HG03159 (cell line): ENCODE measurements around the gene MRPL57.
"Not testable (repeated sequence)": the region's sequence is repeated elsewhere in the genome, so short reads cannot be mapped to it uniquely, and the experiment has no call there.

Experiments
- ATAC-seq: cut with Tn5 transposase; IDR thresholded peaks from one replicate; pipeline ENCODE4 v1.9.1; 2021; ENCODE audit warnings: mild to moderate bottlenecking, moderate library complexity; ENCODE audit not compliant: unreplicated experiment

Gene MRPL57

GRCh38 chr13:21194756-21195155, 18.3 kb downstream of the MRPL57 start:
- not testable (repeated sequence) for ATAC-seq

DNA sequence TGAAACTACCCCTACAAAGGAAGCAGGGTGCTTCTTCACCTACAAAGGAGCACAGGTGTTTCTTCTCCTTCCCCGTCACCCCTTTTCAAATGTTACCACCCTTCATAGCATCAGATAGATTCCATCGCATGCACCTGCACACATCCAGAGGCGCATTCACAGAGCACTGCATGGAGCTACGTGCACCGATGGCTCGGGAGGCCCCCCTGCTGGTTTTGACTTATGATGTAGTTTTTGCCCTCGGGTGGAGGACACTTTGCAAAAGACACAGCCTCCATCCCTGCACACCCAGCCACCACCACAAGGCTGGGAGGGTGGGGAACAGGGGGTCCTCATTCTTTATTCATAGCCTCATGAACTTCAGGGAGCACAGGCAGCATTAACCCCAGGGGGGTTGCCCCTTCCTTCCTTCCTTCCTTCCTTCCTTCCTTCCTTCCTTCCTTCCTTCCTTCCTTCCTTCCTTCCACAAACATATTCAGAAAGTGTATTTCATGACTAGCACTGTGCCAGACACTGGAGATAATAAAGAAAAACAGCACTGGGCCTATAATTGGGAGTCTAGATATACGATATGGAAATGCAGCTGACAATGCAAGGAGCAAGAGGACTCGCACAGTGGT, 21.3 kb downstream of the MRPL57 start:
- not testable (repeated sequence) for ATAC-seq

- not testable (repeated sequence) for ATAC-seq
These were observed 21.9 kb downstream of the MRPL57 start for GRCh38 chr13:21198391-21198790.

GRCh38 chr13:21201456-21202190, 25.2 kb downstream of the MRPL57 start:
- not testable (repeated sequence) for ATAC-seq

DNA sequence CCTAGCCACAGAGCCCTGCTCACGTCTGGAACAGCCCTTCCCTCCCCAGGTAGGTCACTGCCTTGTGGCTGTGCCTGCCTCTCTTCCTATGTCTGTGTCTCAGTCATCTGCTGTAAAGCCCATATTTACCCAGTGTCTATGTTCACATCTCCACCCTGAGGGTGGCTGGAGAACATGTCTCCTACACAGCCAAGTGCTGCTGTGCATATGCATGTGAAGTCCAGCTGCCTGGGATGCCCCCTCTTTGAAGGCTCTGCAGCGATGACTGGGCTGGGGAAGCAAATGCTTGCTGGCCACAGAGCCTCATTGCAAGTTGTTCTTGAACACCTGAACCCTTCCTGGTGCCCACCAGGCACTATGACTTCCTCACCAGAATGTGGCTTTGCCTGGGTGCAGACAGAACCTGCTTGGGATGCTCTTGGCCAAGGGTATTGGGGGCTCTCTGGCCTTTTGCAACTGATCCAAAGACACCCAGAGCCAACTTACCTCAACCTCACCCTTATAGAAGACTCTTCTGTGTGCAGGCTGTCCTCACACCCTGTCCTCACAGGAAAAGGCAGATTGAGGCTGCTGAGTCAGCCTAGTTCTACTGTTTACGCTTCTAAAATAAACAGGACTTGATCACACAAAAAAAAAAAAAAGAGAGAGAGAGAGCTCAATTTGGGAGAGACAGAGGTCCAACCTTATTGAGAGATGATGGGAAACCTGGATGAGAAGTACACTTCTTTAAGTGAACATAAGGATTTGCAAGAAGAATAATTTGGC, 26.5 kb downstream of the MRPL57 start:
- ATAC-seq: no peak

- ATAC-seq: no peak
These were observed 32.2 kb downstream of the MRPL57 start for GRCh38 chr13:21208652-21209154.

GRCh38 chr13:21212138-21212775, 35.8 kb downstream of the MRPL57 start:
- no peak for ATAC-seq

DNA sequence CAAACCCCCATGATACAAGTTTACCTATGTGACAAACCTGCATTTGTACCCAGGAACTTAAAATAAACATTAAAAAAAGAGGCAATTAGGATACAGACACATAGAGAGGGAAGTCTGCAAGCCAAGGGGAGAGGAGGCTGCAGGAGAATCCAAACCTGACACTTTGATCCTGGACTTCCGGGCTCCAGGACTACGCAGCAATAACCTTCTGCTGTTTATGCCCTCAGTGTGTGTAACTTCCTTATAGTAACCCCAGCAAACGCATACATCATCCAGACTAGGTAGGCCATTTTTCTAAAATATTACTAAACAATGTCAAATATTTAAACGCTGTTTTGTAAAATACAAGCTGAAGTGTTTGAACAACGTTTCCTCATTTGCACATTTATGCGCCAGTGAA, 39.0 kb downstream of the MRPL57 start:
- ATAC-seq: not testable (repeated sequence)

GRCh38 chr13:21216332-21216731, 39.9 kb downstream of the MRPL57 start:
- ATAC-seq: no peak

- ATAC-seq: peak; percentile 88
These were observed 42.0 kb downstream of the MRPL57 start for GRCh38 chr13:21218351-21219035.

- no peak for ATAC-seq
These were observed 42.6 kb downstream of the MRPL57 start for GRCh38 chr13:21219036-21219381.

- not testable (repeated sequence) for ATAC-seq
These were observed 43.3 kb downstream of the MRPL57 start for GRCh38 chr13:21219716-21220115.

DNA sequence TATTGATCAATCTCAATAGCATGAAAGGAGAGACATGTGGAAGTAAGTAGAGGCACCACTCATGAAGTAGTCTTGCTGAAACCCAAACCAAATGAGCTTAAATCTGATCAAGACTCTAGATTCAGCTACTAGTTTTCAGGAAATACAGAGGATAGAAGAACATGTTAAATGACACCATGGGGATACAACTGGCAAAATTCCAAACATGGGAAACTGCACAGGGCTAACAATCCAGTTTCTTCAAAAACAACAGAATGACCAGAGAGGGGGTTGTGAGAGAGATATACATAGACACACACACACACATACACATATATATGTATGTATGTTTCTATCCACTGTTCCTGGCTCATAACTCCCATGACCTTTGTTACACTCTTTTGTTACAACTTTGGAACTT, 44.8 kb downstream of the MRPL57 start:
- ATAC-seq: no peak

DNA sequence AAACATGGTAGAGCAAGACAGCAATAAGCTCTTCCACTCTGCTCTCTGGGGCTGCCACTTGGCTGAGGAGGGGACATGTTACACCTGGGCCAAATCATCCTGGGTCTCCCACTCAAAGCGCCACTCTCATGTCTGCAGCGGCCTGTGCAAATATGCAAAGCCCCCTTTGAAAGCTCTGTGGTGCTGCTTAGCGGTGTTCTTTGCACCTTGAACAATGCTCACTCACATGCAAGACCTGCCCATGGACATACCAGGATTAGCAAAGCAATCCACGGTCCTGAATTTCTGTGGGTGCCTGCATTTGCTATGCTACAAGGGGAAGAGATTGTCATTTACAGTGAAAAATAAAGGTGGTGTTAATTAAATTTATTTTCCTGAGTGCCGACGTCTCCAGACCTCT, 48.6 kb downstream of the MRPL57 start:
- no peak for ATAC-seq

- no peak for ATAC-seq
These were observed 49.6 kb downstream of the MRPL57 start for GRCh38 chr13:21225841-21226581.

DNA sequence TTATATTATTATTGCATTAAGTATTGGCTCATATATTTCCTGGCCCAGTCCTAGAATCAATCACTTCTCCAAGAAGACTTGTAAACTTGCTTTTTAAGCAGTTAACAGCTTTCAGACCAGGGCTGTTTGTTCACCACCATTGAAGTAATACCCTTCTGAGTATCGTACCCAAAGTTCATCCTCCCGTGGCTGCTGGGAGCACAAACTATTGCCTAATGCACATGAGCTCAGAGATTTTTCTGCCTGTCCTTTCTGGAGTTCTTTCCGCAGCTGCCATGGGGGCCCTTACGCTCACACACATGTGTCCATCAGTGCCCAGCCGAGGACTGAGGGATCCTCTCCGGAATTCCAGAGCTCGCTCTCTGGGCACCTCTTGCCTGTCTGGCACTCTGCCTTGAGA, 51.5 kb downstream of the MRPL57 start:
- no peak for ATAC-seq
